ENCODE data around the gene ALG10.
"Not testable (repeated sequence)": the region's sequence is repeated elsewhere in the genome, so short reads cannot be mapped to it uniquely, and the experiment has no call there.

Gene ALG10

GRCh38 chr12:34022079-34022830, at the start of gene ALG10:
TSS of gene ALG10 (plus strand) at chr12:34022496. CDS start at chr12:34022600, 104 bp downstream.
- Histone ChIP-seq H3K79me2 (ENCODE audit: control insufficient read depth, insufficient read depth, low read length, unreplicated experiment) (no peaks in the 10 kb centered on the region), H3K27ac (ENCODE audit: low read depth, low read length) (peak within 1 kb of the TSS; percentile 62), H3K4me1 (ENCODE audit: control insufficient read depth, insufficient read depth, low read length, unreplicated experiment) (peaks cover 10% of the 10 kb centered on the region)

GRCh38 chr12:33972884-33973283, 49.4 kb upstream of the ALG10 start:
- not testable (repeated sequence) for H3K79me2 ChIP-seq (ENCODE audit: control insufficient read depth, insufficient read depth, low read length, unreplicated experiment); H3K4me3 ChIP-seq (ENCODE audit: low read depth, low read length)

More at GRCh38 chr12:34022079-34022830, at the start of gene ALG10:
- H2AFZ ChIP-seq (ENCODE audit: low read length, unreplicated experiment) = peak within 1 kb of the TSS; percentile 100
- no peaks in the 10 kb centered on the region for H3K27me3 ChIP-seq (ENCODE audit: insufficient read depth, low read length)
- H3K36me3 ChIP-seq (ENCODE audit: insufficient read depth, low read length) = no peaks in the 10 kb centered on the region
- peak within 1 kb of the TSS; percentile 99 for H3K4me3 ChIP-seq (ENCODE audit: low read depth, low read length)

GRCh38 chr12:33977887-33978286, 44.4 kb upstream of the ALG10 start:
- H3K27me3 ChIP-seq (ENCODE audit: insufficient read depth, low read length) = no peaks in the 10 kb centered on the region
- H3K27ac ChIP-seq (ENCODE audit: low read depth, low read length) = no peak overlapping the region
- no peak overlapping the region for H2AFZ ChIP-seq (ENCODE audit: low read length, unreplicated experiment)
- no peaks in the 10 kb centered on the region for H3K4me1 ChIP-seq (ENCODE audit: control insufficient read depth, insufficient read depth, low read length, unreplicated experiment)
- no peak overlapping the region for H3K4me3 ChIP-seq (ENCODE audit: low read depth, low read length)
- H3K79me2 ChIP-seq (ENCODE audit: control insufficient read depth, insufficient read depth, low read length, unreplicated experiment) = no peaks in the 10 kb centered on the region
- H3K36me3 ChIP-seq (ENCODE audit: insufficient read depth, low read length) = no peaks in the 10 kb centered on the region

More at GRCh38 chr12:33972884-33973283, 49.4 kb upstream of the ALG10 start:
- H3K36me3 ChIP-seq (ENCODE audit: insufficient read depth, low read length); H2AFZ ChIP-seq (ENCODE audit: low read length, unreplicated experiment); H3K4me1 ChIP-seq (ENCODE audit: control insufficient read depth, insufficient read depth, low read length, unreplicated experiment); H3K27ac ChIP-seq (ENCODE audit: low read depth, low read length); H3K27me3 ChIP-seq (ENCODE audit: insufficient read depth, low read length): not testable (repeated sequence)

GRCh38 chr12:33988197-33988805, 34.0 kb upstream of the ALG10 start:
- H3K36me3 ChIP-seq (ENCODE audit: insufficient read depth, low read length) = no peaks in the 10 kb centered on the region
- H2AFZ ChIP-seq (ENCODE audit: low read length, unreplicated experiment) = no peak overlapping the region
- no peak overlapping the region for H3K4me3 ChIP-seq (ENCODE audit: low read depth, low read length)
- no peaks in the 10 kb centered on the region for H3K79me2 ChIP-seq (ENCODE audit: control insufficient read depth, insufficient read depth, low read length, unreplicated experiment)
- H3K27ac ChIP-seq (ENCODE audit: low read depth, low read length) = no peak overlapping the region
- H3K4me1 ChIP-seq (ENCODE audit: control insufficient read depth, insufficient read depth, low read length, unreplicated experiment) = no peaks in the 10 kb centered on the region
- no peaks in the 10 kb centered on the region for H3K27me3 ChIP-seq (ENCODE audit: insufficient read depth, low read length)

GRCh38 chr12:33988913-33989312, 33.4 kb upstream of the ALG10 start:
- Histone ChIP-seq H2AFZ (ENCODE audit: low read length, unreplicated experiment) (no peak overlapping the region), H3K4me3 (ENCODE audit: low read depth, low read length) (no peak overlapping the region), H3K4me1 (ENCODE audit: control insufficient read depth, insufficient read depth, low read length, unreplicated experiment) (no peaks in the 10 kb centered on the region), H3K36me3 (ENCODE audit: insufficient read depth, low read length) (no peaks in the 10 kb centered on the region), H3K27ac (ENCODE audit: low read depth, low read length) (no peak overlapping the region), H3K27me3 (ENCODE audit: insufficient read depth, low read length) (peaks cover 5% of the 10 kb centered on the region; the same call in 1 of the 2 replicates), H3K79me2 (ENCODE audit: control insufficient read depth, insufficient read depth, low read length, unreplicated experiment) (no peaks in the 10 kb centered on the region)

- no peak overlapping the region for H2AFZ ChIP-seq (ENCODE audit: low read length, unreplicated experiment)
- no peaks in the 10 kb centered on the region for H3K79me2 ChIP-seq (ENCODE audit: control insufficient read depth, insufficient read depth, low read length, unreplicated experiment)
- no peaks in the 10 kb centered on the region for H3K36me3 ChIP-seq (ENCODE audit: insufficient read depth, low read length)
- no peak overlapping the region for H3K4me3 ChIP-seq (ENCODE audit: low read depth, low read length)
- no peak overlapping the region for H3K27ac ChIP-seq (ENCODE audit: low read depth, low read length)
- H3K27me3 ChIP-seq (ENCODE audit: insufficient read depth, low read length) = peaks cover 23% of the 10 kb centered on the region
- H3K4me1 ChIP-seq (ENCODE audit: control insufficient read depth, insufficient read depth, low read length, unreplicated experiment) = no peaks in the 10 kb centered on the region
These were observed 27.2 kb upstream of the ALG10 start for GRCh38 chr12:33994857-33995808.

GRCh38 chr12:34008835-34009234, 13.5 kb upstream of the ALG10 start:
- not testable (repeated sequence) for H3K4me3 ChIP-seq (ENCODE audit: low read depth, low read length); H3K79me2 ChIP-seq (ENCODE audit: control insufficient read depth, insufficient read depth, low read length, unreplicated experiment); H2AFZ ChIP-seq (ENCODE audit: low read length, unreplicated experiment); H3K27ac ChIP-seq (ENCODE audit: low read depth, low read length); H3K4me1 ChIP-seq (ENCODE audit: control insufficient read depth, insufficient read depth, low read length, unreplicated experiment); H3K27me3 ChIP-seq (ENCODE audit: insufficient read depth, low read length); H3K36me3 ChIP-seq (ENCODE audit: insufficient read depth, low read length)

- Histone ChIP-seq H2AFZ (ENCODE audit: low read length, unreplicated experiment) (no peak overlapping the region), H3K4me3 (ENCODE audit: low read depth, low read length) (no peak overlapping the region), H3K27me3 (ENCODE audit: insufficient read depth, low read length) (peaks cover 6% of the 10 kb centered on the region; the same call in 1 of the 2 replicates), H3K36me3 (ENCODE audit: insufficient read depth, low read length) (no peaks in the 10 kb centered on the region), H3K27ac (ENCODE audit: low read depth, low read length) (no peak overlapping the region), H3K4me1 (ENCODE audit: control insufficient read depth, insufficient read depth, low read length, unreplicated experiment) (no peaks in the 10 kb centered on the region), H3K79me2 (ENCODE audit: control insufficient read depth, insufficient read depth, low read length, unreplicated experiment) (no peaks in the 10 kb centered on the region)
These were observed 5.9 kb upstream of the ALG10 start for GRCh38 chr12:34016361-34016760.

GRCh38 chr12:34021071-34021470, 1.2 kb upstream of the ALG10 start:
- Histone ChIP-seq H3K79me2 (ENCODE audit: control insufficient read depth, insufficient read depth, low read length, unreplicated experiment) (no peaks in the 10 kb centered on the region), H2AFZ (ENCODE audit: low read length, unreplicated experiment) (peak overlapping the region; percentile 99), H3K4me3 (ENCODE audit: low read depth, low read length) (no peak overlapping the region), H3K4me1 (ENCODE audit: control insufficient read depth, insufficient read depth, low read length, unreplicated experiment) (peaks cover 10% of the 10 kb centered on the region), H3K27me3 (ENCODE audit: insufficient read depth, low read length) (no peaks in the 10 kb centered on the region), H3K27ac (ENCODE audit: low read depth, low read length) (no peak overlapping the region), H3K36me3 (ENCODE audit: insufficient read depth, low read length) (no peaks in the 10 kb centered on the region)

GRCh38 chr12:34027661-34028060, 5.4 kb downstream of the ALG10 start:
- not testable (repeated sequence) for H3K27ac ChIP-seq (ENCODE audit: low read depth, low read length); H3K4me1 ChIP-seq (ENCODE audit: control insufficient read depth, insufficient read depth, low read length, unreplicated experiment); H3K79me2 ChIP-seq (ENCODE audit: control insufficient read depth, insufficient read depth, low read length, unreplicated experiment); H2AFZ ChIP-seq (ENCODE audit: low read length, unreplicated experiment); H3K36me3 ChIP-seq (ENCODE audit: insufficient read depth, low read length); H3K4me3 ChIP-seq (ENCODE audit: low read depth, low read length); H3K27me3 ChIP-seq (ENCODE audit: insufficient read depth, low read length)
